Muscle layer of duodenum (tissue), 2 donors: ENCODE data around the gene GMDS.

Experiments used
- H3K27ac ChIP-seq: one replicate; pipeline ENCODE4 v1.7.0; 2013; ENCODE audit warnings: mild to moderate bottlenecking, low read length
- H3K27me3 ChIP-seq: one replicate; pipeline ENCODE4 v1.7.0; 2013; ENCODE audit warnings: low read depth, mild to moderate bottlenecking, control low read depth, low read length
- H3K36me3 ChIP-seq, 2 donors: one replicate each; pipeline ENCODE4 v1.7.0; 2013; ENCODE audit warnings: low read length in 2 of 2, control low read depth in 1 of 2, mild to moderate bottlenecking in 1 of 2; ENCODE audit not compliant: insufficient read depth in 2 of 2, control insufficient read depth in 1 of 2
- H3K4me1 ChIP-seq, 2 donors: one replicate each; pipeline ENCODE4 v1.7.0; 2013; ENCODE audit warnings: low read length in 2 of 2, mild to moderate bottlenecking in 2 of 2, control low read depth in 1 of 2, moderate library complexity in 1 of 2; ENCODE audit not compliant: insufficient read depth in 2 of 2, control insufficient read depth in 1 of 2
- H3K4me3 ChIP-seq, 2 donors: one replicate each; pipeline ENCODE4 v1.7.0; 2013; ENCODE audit warnings: low read length in 2 of 2, low read depth in 1 of 2, mild to moderate bottlenecking in 1 of 2
- H3K9me3 ChIP-seq, 2 donors: one replicate each; pipeline ENCODE4 v1.7.0; 2013; ENCODE audit warnings: low read length in 2 of 2, control low read depth in 1 of 2, mild to moderate bottlenecking in 1 of 2; ENCODE audit not compliant: control insufficient read depth in 1 of 2
- donor health status: healthy.

The GMDS gene

DNA sequence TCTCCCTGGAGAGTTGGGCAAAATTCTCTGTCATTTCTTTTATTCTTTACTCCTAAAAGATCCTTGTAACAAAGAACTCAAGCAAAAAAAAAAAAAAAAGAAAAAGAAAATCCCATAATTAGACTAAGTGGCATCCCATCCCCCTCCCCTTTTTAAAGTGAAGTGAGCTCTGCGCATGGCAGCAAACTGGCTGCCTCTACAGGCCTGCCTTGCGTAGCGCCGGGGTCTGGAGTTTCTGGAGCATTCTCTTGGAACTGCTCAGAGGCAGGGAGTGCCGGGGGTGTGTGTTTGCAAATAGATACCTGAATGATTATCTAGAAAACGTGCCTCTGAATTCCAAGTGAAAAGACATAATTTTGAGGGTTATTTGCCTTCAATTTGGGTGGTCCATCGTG lies 587.6 kb downstream of the GMDS start:
- H3K27me3 ChIP-seq, result no peaks in the 10 kb centered on the region
- no peaks in the 10 kb centered on the region for H3K9me3 ChIP-seq
- H3K27ac ChIP-seq, result no peak overlapping the region
- no peak overlapping the region for H3K4me3 ChIP-seq
- no peaks in the 10 kb centered on the region for H3K4me1 ChIP-seq
- no peaks in the 10 kb centered on the region for H3K36me3 ChIP-seq

DNA sequence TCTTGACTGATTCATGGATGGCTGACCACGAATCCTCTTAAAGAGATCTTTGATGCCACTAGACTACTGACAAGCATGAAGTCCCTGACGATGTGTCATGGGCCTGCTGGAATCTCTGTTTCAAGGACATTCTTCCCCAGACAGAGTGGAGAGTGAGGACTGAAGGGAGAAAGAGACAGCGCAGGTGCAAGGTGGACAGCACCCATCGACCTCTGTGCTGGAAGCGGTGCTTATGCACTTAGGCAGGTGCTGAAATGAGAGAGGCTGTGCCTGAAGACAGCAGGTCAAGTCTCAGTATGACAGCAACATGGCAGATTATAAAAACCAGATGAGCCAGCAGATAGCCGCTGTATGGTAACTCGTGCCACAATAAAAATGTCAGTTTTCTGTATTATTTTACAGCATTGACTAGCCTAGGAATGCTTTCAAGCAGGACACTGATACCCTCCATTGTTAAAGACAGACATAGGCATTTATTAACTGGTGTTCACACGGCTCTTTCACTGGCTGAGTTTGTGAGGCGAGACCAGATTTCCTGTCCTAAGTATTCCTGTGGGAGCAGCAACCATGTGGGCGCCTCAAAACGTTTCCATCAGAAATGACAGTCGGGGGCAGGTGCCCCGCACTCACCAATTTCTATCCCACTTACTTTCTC lies 588.2 kb downstream of the GMDS start:
- H3K4me3 ChIP-seq, result no peak overlapping the region
- H3K27ac ChIP-seq, result no peak overlapping the region
- no peaks in the 10 kb centered on the region for H3K27me3 ChIP-seq
- no peaks in the 10 kb centered on the region for H3K9me3 ChIP-seq
- no peaks in the 10 kb centered on the region for H3K4me1 ChIP-seq
- no peaks in the 10 kb centered on the region for H3K36me3 ChIP-seq

DNA sequence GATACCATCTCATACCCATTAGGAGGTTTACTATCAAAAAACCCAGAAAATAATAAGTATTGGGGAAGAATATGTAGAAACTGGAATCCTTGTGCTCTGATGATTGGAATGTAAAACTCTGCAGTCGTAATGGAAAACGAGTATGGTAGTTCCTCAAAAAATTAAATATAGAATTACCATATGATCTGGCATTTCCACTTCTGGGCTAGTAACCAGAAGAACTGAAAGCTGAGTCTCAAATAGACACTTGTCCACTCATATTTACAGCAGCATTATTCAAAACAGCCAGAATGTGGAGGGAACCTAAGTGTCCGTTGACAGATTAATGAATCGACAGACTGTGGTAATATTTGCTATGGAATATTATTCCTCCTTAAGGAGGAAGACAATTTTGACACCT lies 591.4 kb downstream of the GMDS start:
- Histone ChIP-seq H3K9me3 (no peaks in the 10 kb centered on the region), H3K4me3 (no peak overlapping the region), H3K36me3 (no peaks in the 10 kb centered on the region), H3K4me1 (no peaks in the 10 kb centered on the region), H3K27ac (no peak overlapping the region), H3K27me3 (no peaks in the 10 kb centered on the region)

DNA sequence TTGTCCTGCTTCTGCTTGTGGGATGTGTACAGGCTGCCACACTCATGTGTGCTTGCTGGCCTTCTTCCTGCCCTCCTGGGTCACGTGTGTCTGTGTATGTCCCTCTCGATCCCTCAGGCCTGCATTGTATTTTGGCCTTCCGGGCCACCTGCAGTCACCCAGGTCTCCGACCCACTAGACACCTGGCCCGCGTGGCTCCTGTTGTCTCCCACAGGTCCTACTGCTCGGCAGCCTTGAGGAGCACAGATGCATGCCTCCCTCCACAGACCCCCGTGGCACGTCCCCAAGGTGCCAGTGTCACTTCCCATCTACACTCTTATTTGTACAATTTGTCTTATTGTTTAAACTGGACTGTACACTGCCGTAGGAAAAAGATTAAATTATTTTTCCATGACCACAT lies 592.6 kb downstream of the GMDS start:
- H3K36me3 ChIP-seq, result no peaks in the 10 kb centered on the region
- H3K27me3 ChIP-seq, result no peaks in the 10 kb centered on the region
- no peaks in the 10 kb centered on the region for H3K4me1 ChIP-seq
- no peak overlapping the region for H3K4me3 ChIP-seq
- H3K9me3 ChIP-seq, result no peaks in the 10 kb centered on the region
- H3K27ac ChIP-seq, result no peak overlapping the region

DNA sequence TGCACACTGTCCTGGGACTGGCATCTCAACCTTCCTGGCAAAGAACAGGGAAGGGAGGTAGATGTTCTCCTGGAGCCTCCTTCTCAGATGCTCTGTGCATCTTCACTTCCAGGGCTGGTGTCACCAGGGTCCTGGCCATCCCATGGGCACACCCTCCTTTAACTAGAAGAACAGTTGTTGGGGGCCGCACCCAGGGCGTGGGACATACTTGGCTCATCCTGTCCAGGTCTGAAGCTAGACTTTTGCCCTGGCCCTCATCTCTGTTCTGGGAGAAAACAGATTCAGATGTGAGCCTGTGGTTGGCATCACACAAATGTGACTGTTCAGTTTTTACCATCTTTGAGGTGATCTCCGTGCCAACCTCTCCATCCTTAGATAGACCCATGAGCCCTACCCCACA lies 594.0 kb downstream of the GMDS start:
- no peaks in the 10 kb centered on the region for H3K4me1 ChIP-seq
- H3K4me3 ChIP-seq, result no peak overlapping the region
- H3K36me3 ChIP-seq, result no peaks in the 10 kb centered on the region
- H3K9me3 ChIP-seq, result no peaks in the 10 kb centered on the region
- H3K27me3 ChIP-seq, result no peaks in the 10 kb centered on the region
- H3K27ac ChIP-seq, result no peak overlapping the region

DNA sequence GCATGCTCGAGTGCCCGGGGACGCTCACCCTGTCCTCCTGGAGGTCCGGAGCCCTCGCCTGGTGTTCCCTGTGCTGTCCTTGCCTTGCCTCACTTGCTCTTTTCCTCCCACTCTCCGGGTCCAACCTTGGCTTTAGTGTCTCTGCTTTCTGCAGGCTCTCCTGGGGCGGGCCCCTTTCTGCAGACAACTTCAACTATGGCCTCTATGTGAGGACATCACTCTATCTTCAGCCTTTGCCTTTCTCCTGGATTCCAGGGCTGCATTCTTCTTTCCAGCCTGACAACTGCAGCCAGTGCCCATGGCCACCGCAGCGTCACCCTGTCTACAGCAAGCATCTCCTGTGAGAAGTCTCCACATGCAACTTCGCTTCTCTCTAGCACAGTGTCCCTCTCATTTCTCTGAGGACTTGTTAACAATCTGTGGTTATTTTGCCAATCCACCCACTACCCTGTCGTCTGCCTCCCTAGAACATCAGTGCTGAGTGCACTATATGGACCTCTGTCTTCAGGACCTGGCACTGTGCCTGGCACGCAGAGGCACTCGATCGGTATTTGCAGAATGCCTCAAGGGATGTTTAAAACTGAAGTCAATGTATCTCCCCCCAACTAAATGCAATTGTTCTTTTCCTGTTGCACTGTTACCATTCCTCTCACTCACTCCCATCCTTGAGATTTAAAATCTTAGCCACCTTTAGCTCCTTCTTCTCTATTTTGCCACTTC lies 599.8 kb downstream of the GMDS start:
- Histone ChIP-seq H3K36me3 (no peaks in the 10 kb centered on the region), H3K9me3 (no peaks in the 10 kb centered on the region), H3K4me1 (no peaks in the 10 kb centered on the region), H3K27me3 (no peaks in the 10 kb centered on the region), H3K4me3 (no peak overlapping the region), H3K27ac (no peak overlapping the region)

DNA sequence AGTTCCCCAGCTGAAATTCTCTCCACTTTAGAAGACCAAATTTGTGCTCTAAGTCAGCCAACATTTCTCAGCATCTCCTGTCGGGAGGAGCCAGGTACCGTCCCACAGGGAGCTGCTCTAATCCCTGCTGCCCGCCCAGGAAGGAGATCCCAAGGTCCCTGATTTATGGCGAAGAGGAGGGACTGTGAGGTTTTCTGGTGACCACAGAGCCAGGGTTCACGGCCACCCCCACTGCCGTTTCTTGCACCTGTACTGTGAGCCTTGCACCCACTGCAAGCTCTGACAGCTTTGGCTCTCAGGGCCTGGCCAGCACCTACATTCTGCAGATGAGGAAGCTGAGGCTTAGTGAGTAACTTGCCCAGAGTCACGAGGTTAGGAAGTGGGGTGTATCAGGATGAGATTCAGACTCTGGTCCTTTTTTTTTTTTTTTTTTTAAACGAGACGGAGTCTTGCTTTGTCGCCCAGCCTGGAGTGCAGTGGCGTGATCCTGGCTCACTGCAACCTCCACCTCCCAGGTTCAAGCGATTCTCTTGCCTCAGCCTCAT lies 600.8 kb downstream of the GMDS start:
- Histone ChIP-seq H3K9me3 (no peaks in the 10 kb centered on the region), H3K27ac (no peak overlapping the region), H3K27me3 (no peaks in the 10 kb centered on the region), H3K36me3 (no peaks in the 10 kb centered on the region), H3K4me1 (no peaks in the 10 kb centered on the region), H3K4me3 (no peak overlapping the region)

DNA sequence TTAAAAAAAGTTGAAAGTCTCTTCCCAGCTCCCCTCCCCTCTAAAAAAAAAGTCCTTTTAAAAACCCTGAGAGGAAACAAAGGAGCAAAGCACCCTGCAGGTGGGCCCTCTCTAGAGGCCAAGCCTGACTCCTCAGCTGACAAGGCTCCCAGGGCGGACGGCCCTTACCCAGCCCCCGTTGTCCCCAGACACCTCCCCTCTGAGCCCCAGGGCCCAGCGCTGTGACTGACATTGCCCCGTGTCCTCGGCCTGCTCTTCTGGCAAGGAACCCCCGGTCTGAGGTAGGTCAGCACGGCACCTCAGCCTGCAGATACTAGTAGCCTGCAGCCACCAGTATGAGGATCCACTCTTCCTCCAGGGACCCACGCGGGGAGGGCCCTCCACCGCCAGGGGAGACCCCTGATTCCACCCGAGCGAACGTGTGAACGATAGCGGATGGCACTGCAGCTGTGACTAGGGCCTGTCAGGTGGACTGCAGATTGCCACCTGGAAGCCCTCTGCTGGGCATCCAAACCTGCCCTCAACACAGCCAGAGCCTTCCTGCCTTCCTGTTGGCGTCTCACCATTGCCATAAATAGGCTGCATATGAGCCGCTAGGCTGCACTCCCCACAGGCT lies 601.5 kb downstream of the GMDS start:
- no peaks in the 10 kb centered on the region for H3K4me1 ChIP-seq
- no peaks in the 10 kb centered on the region for H3K36me3 ChIP-seq
- no peak overlapping the region for H3K27ac ChIP-seq
- H3K9me3 ChIP-seq, result no peaks in the 10 kb centered on the region
- H3K27me3 ChIP-seq, result no peaks in the 10 kb centered on the region
- H3K4me3 ChIP-seq, result no peak overlapping the region

DNA sequence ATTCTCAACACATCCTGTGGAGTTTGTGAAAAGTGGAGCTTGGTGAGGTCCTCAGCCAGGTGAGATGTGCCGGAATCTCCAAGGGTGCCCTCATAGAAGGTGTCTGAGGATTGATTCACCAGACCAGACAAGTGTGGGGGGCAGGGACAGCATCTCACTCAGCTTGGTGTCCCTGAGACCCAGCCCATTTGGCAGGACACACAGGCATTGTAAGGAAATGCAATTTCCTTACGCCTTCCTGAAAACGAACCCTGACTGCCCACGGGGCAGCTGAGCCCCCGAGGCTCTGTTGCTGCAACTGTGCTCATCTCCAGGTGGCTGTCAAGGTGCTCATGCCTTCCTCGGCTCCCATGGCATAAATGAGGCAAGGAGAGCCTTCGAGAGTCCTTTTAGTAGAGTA lies 602.3 kb downstream of the GMDS start:
- Histone ChIP-seq H3K36me3 (no peaks in the 10 kb centered on the region), H3K27me3 (no peaks in the 10 kb centered on the region), H3K9me3 (no peaks in the 10 kb centered on the region), H3K4me3 (no peak overlapping the region), H3K27ac (no peak overlapping the region), H3K4me1 (no peaks in the 10 kb centered on the region)

DNA sequence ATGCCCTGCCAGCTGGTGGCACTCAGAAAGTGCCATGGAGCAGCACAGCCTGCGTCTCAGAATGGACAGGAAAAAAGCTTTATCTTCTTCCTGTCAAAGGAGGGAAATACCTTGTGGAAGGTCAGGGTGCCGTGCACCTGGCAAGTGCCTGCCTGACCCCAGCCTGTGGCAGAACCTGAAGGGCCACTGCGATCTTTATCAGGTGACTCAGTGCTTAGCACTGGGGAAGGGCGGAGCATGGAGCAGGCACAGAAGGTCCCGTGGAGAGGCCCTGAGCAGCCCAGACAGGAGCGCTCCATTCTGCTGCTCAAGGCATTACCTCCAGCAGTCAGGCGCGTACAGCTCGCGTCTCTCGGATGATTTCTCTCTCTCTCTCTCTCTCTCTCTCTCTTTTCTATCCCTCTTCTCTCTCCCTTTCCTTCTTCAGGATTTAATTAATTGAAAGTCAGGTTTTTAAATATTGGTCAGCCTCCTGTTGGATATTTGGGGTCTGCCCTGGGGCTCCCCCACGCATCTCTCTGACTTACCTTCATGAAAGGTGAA lies 604.0 kb downstream of the GMDS start:
- no peaks in the 10 kb centered on the region for H3K4me1 ChIP-seq
- H3K4me3 ChIP-seq, result no peak overlapping the region
- no peaks in the 10 kb centered on the region for H3K36me3 ChIP-seq
- no peak overlapping the region for H3K27ac ChIP-seq
- H3K9me3 ChIP-seq, result no peaks in the 10 kb centered on the region
- no peaks in the 10 kb centered on the region for H3K27me3 ChIP-seq

DNA sequence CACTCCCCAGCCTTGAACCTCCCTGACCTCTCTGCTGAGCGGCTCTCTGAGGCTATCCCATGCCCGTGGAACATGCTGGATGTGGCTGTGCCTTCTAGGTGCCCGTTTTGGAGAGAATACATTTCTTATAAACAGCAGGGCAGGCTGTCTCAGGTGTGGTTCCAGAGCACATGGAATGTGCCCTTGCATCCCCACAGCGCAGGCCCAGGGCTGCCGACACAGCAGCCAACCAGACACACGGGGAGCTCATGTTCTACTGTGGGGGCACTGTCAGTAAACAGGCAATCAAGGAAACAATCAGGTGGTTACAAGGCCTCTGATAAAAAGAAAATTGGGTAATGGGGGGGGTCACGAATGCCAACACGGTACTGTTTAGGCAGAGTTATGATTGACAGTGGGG lies 604.9 kb downstream of the GMDS start:
- Histone ChIP-seq H3K4me1 (no peaks in the 10 kb centered on the region), H3K27me3 (no peaks in the 10 kb centered on the region), H3K9me3 (no peaks in the 10 kb centered on the region), H3K4me3 (no peak overlapping the region), H3K27ac (no peak overlapping the region), H3K36me3 (no peaks in the 10 kb centered on the region)
